Pons (tissue), 1 donor: ENCODE measurements around the gene CEACAM21.
A peak's percentile ranks its signal among the peaks of the same experiment; 100 is the strongest.

Experiments
- DNase-seq: peaks from one replicate; pipeline ENCODE4 v3.0.0-alpha.2; 2016; ENCODE audit warnings: low spot score

The CEACAM21 gene

GRCh38 chr19:41575998-41576397 is at the start of gene CEACAM21:
CEACAM21 (plus strand) TSS chr19:41576166; CDS start chr19:41576275, 109 bp downstream.
- DNase-seq: peak; percentile 70

- no peak for DNase-seq
Measured at GRCh38 chr19:41527089-41527488, 48.9 kb upstream of the CEACAM21 start.

- DNase-seq: no peak
Measured at GRCh38 chr19:41528106-41528505, 47.9 kb upstream of the CEACAM21 start.

- no peak for DNase-seq
Measured at GRCh38 chr19:41529484-41530183, 46.3 kb upstream of the CEACAM21 start.

- DNase-seq: no peak
Measured at GRCh38 chr19:41530184-41530534, 45.8 kb upstream of the CEACAM21 start.

GRCh38 chr19:41530761-41531301 is 45.1 kb upstream of the CEACAM21 start:
- DNase-seq: peak; percentile 74

GRCh38 chr19:41531438-41532311 is 44.3 kb upstream of the CEACAM21 start:
- DNase-seq: peak; percentile 88

- no peak for DNase-seq
Measured at GRCh38 chr19:41532526-41532925, 43.4 kb upstream of the CEACAM21 start.

- DNase-seq: no peak
Measured at GRCh38 chr19:41533671-41534215, 42.2 kb upstream of the CEACAM21 start.

GRCh38 chr19:41535029-41535622 is 40.8 kb upstream of the CEACAM21 start:
- peak; percentile 58 for DNase-seq

GRCh38 chr19:41537789-41538188 is 38.2 kb upstream of the CEACAM21 start:
- DNase-seq: no peak

GRCh38 chr19:41540041-41540695 is 35.8 kb upstream of the CEACAM21 start:
- DNase-seq: no peak

GRCh38 chr19:41541990-41542584 is 33.9 kb upstream of the CEACAM21 start:
- DNase-seq: peak; percentile 40

- DNase-seq: no peak
Measured at GRCh38 chr19:41542622-41543021, 33.3 kb upstream of the CEACAM21 start.

GRCh38 chr19:41543582-41543981 is 32.4 kb upstream of the CEACAM21 start:
- no peak for DNase-seq

GRCh38 chr19:41545547-41545946 is 30.4 kb upstream of the CEACAM21 start:
- no peak for DNase-seq

GRCh38 chr19:41546386-41546789 is 29.6 kb upstream of the CEACAM21 start:
- DNase-seq: peak; percentile 35

GRCh38 chr19:41546961-41547360 is 29.0 kb upstream of the CEACAM21 start:
- no peak for DNase-seq

- no peak for DNase-seq
Measured at GRCh38 chr19:41547569-41547968, 28.4 kb upstream of the CEACAM21 start.

GRCh38 chr19:41548047-41548446 is 27.9 kb upstream of the CEACAM21 start:
- DNase-seq: no peak

GRCh38 chr19:41548954-41549688 is 26.8 kb upstream of the CEACAM21 start:
- peak; percentile 76 for DNase-seq
